CD4-positive, alpha-beta T cell (primary cell): ENCODE data around the gene UEVLD. TPM values are rescaled to one million over a fixed set of nuclear protein-coding genes. Genes with fewer than 3 reads are reported as not detected.

Experiments
- ATAC-seq: fragments of 200-7000 bp; cut with Tn5 transposase; one replicate; pipeline ENCODE4 v1.10.0; 2022; ENCODE audit warnings: mild to moderate bottlenecking; ENCODE audit not compliant: poor library complexity
- CTCF ChIA-PET: fragments of 350-600 bp; sonication (Branson Sonifier 250); formaldehyde crosslinking; loops from one replicate; lab custom pipeline; 2021; ENCODE audit warnings: antibody characterized with exemption, inconsistent platforms; lab: Charles Lee
- POLR2A ChIA-PET: fragments of 350-600 bp; sonication (Branson Sonifier 250); formaldehyde crosslinking; loops from one replicate; lab custom pipeline; 2021; ENCODE audit warnings: antibody characterized with exemption, inconsistent platforms; lab: Charles Lee
- DNase-seq, 14 experiments: peaks; one replicate each; pipeline ENCODE4 v3.0.0-alpha.2; 2013 to 2020; ENCODE audit warnings: mixed read lengths in 2 of 14
- H3K27ac ChIP-seq, 2 donors: one replicate each; pipeline versions ENCODE4 v1.5.1 to v1.7.0; 2013; ENCODE audit warnings: low read length in 2 of 2, low read depth in 1 of 2, mild to moderate bottlenecking in 1 of 2
- H3K27me3 ChIP-seq, 2 experiments: 1 replicate in 1 of 2; 2 replicates in 1 of 2; pipeline versions ENCODE4 v1.6.1 to v1.7.0; 2013; ENCODE audit warnings: low read length in 2 of 2, control low read depth in 1 of 2, mild to moderate bottlenecking in 1 of 2, moderate library complexity in 1 of 2; ENCODE audit not compliant: insufficient read depth in 2 of 2, control insufficient read depth in 1 of 2
- H3K36me3 ChIP-seq: one replicate; pipeline ENCODE4 v1.6.1; 2013; ENCODE audit warnings: low read length, control low read depth; ENCODE audit not compliant: insufficient read depth
- H3K4me1 ChIP-seq: one replicate; pipeline ENCODE4 v1.6.1; 2013; ENCODE audit warnings: low read length, control low read depth; ENCODE audit not compliant: insufficient read depth
- H3K4me3 ChIP-seq: one replicate; pipeline ENCODE4 v1.5.1; 2013; ENCODE audit warnings: mild to moderate bottlenecking, low read length, moderate library complexity
- H3K9me3 ChIP-seq, 2 experiments: 1 replicate in 1 of 2; 2 replicates in 1 of 2; pipeline versions ENCODE4 v1.6.1 to v1.7.0; 2013; ENCODE audit warnings: low read length in 2 of 2, mild to moderate bottlenecking in 2 of 2, control low read depth in 1 of 2, moderate library complexity in 1 of 2; ENCODE audit not compliant: control insufficient read depth in 1 of 2, insufficient read depth in 1 of 2
- H3K27ac Mint-ChIP-seq: one replicate; pipeline ENCODE4 v1.8.0; 2020; ENCODE audit warnings: mixed read lengths
- H3K27me3 Mint-ChIP-seq: one replicate; pipeline ENCODE4 v1.8.0; 2021; ENCODE audit warnings: mixed read lengths
- H3K36me3 Mint-ChIP-seq: one replicate; pipeline ENCODE4 v1.8.0; 2021; ENCODE audit warnings: low read depth, mixed read lengths
- H3K4me1 Mint-ChIP-seq: one replicate; pipeline ENCODE4 v1.8.0; 2021; ENCODE audit warnings: low read depth, mixed read lengths
- H3K4me3 Mint-ChIP-seq: one replicate; pipeline ENCODE4 v1.8.0; 2020; ENCODE audit warnings: mild to moderate bottlenecking, mixed read lengths
- H3K9me3 Mint-ChIP-seq: one replicate; pipeline ENCODE4 v1.8.0; 2020; ENCODE audit warnings: mixed read lengths
- CTCF ChIP-seq: fragments of 200-600 bp; IDR thresholded peaks from one replicate; pipeline ENCODE4 v1.8.0; 2022; ENCODE audit warnings: antibody characterized with exemption, mild to moderate bottlenecking
- intact Hi-C, 2 experiments: fragments of 100-400 bp; cut with DNase I in 1 of 2; cut with micrococcal nuclease in 1 of 2; formaldehyde crosslinking; loops; one replicate each; pipeline versions ENCODE4 v1.15.1 to v1.9.0; 2023 to 2025; cut with DNase I, micrococcal nuclease
- total RNA-seq, 174 experiments: library from RNA in 2 of 174; stranded (reverse) in 2 of 174; gene quantifications; one replicate each; pipeline ENCODE4 v1.2.3 and lab custom pipeline; 2021 to 2026

Gene UEVLD
- total RNA-seq, 2 experiments from 2014 or later, result 1.5 to 2.9 TPM

DNA sequence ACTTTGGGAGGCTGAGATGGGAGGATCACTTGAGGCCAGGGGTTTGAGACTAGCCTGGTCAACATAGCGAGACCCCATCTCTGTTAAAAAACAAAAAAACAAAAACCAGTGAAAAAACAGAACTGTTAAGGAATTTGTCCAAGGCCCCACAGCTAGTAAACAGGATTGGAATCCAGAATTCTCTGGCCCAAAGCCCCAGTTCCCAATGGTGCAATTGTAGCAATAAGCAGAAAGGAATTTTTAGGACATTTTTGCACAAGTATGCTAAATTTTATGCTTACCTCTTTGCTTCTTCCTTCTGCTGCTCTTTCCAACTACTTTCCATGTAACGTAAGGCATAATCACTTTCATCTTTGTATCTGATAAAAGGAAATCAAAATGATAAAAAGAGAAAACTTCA lies 22.7 kb upstream of the UEVLD start:
- Mint-ChIP-seq H3K4me3 (no peak overlapping the region), H3K27me3 (no peaks in the 10 kb centered on the region), H3K9me3 (no peaks in the 10 kb centered on the region), H3K36me3 (peaks cover 83% of the 10 kb centered on the region), H3K4me1 (peaks cover 12% of the 10 kb centered on the region), H3K27ac (no peak overlapping the region)
- Histone ChIP-seq H3K36me3 (peaks cover 71% of the 10 kb centered on the region), H3K27me3 (no peaks in the 10 kb centered on the region), H3K27ac (no peak overlapping the region), H3K4me3 (no peak overlapping the region), H3K9me3 (no peaks in the 10 kb centered on the region), H3K4me1 (peaks cover 5% of the 10 kb centered on the region)
- TF ChIP-seq CTCF, result no peak
- intact Hi-C loops, result no loop called here
- no peak for ATAC-seq
- POLR2A ChIA-PET, result interaction anchor here (0.5 kb wide), 1 partner anchor 8 kb away, joined by 3 read pairs; no protein-coding TSS in a partner anchor
- CTCF ChIA-PET, result interaction anchor here (1.6 kb wide), 1 partner anchor 111 kb away, joined by 6 read pairs; no protein-coding TSS in a partner anchor
- DNase-seq, result no peak

- Mint-ChIP-seq H3K4me1 (no peaks in the 10 kb centered on the region), H3K27me3 (no peaks in the 10 kb centered on the region), H3K27ac (no peak overlapping the region), H3K4me3 (no peak overlapping the region), H3K36me3 (peaks cover 64% of the 10 kb centered on the region), H3K9me3 (no peaks in the 10 kb centered on the region)
- Histone ChIP-seq H3K4me3 (no peak overlapping the region), H3K4me1 (no peaks in the 10 kb centered on the region), H3K27ac (no peak overlapping the region), H3K27me3 (no peaks in the 10 kb centered on the region), H3K36me3 (peaks cover 46% of the 10 kb centered on the region), H3K9me3 (no peaks in the 10 kb centered on the region)
- TF ChIP-seq CTCF, result no peak
- DNase-seq, result no peak
- intact Hi-C loops, result no loop called here
- ChIA-PET POLR2A (no interaction called here), CTCF (no interaction called here)
- no peak for ATAC-seq
Measured at GRCh38 chr11:18608376-18608775, 19.8 kb upstream of the UEVLD start.

DNA sequence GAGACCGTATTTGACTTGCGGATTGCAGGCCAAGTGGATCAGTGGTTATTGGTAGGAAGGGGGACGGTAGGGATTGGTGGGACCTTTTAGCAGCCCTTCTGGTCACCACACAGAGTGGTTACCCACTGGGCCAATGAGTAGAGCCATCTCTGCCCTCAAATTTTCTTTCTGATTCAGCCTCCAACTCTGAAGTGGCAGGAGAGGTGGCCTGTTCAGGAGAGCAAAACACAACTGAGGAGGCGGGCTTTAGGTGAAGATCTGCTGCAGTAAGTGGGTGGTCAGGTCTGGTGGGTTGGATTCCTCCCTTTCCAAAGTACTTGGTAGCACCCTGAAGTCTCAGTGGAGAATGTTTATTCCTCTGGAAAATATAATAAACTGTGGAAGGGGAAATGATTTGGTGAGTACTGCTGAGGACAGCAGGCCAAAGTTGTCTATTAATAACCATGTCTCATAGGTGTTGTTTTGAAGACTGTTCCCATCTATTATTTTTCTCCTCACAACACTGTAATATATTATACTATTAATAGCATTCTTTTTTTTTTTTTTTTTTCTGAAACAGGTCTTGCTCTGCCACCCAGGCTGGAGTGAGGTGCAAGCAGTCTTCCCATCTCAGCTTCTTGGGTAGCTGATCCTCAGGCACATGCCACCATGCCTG lies 12.5 kb upstream of the UEVLD start:
- Histone ChIP-seq H3K36me3 (no peaks in the 10 kb centered on the region), H3K4me3 (no peak overlapping the region), H3K27ac (no peak overlapping the region), H3K27me3 (no peaks in the 10 kb centered on the region), H3K4me1 (no peaks in the 10 kb centered on the region), H3K9me3 (no peaks in the 10 kb centered on the region)
- ChIA-PET POLR2A (interaction anchor here (0.6 kb wide), 1 partner anchor 13 kb away, joined by 3 read pairs; the partner anchor contains the start of gene UEVLD), CTCF (no interaction called here)
- intact Hi-C loops, result no loop called here
- Mint-ChIP-seq H3K4me3 (no peak overlapping the region), H3K27ac (no peak overlapping the region), H3K9me3 (no peaks in the 10 kb centered on the region), H3K36me3 (peaks cover 7% of the 10 kb centered on the region), H3K4me1 (no peaks in the 10 kb centered on the region), H3K27me3 (no peaks in the 10 kb centered on the region)
- ATAC-seq, result no peak
- no peak for TF ChIP-seq CTCF
- DNase-seq, result no peak
